Measurements from ENCODE around the gene F2RL1.
"Not testable (repeated sequence)": the region's sequence is repeated elsewhere in the genome, so short reads cannot be mapped to it uniquely, and the experiment has no call there.

The F2RL1 gene

DNA sequence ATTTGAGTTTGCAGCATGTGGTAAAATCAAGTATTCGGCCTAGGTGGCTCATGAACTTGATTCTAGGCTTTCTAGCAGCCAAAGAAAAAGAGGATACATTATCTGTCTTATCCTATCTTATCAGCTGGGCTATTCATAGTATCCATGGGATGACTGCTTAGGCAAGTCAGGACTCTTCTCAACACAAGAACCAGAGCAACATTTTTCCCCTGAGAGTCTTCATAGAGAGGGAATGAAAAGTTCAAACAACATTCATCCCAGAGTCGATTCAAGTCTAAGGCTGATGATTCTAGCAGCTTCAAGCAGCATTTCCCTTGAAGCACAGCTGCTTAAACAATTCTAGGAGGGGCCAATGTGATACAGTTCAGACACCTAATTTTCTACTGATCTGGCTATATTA, 33.9 kb downstream of the F2RL1 start:
- no peaks in the 10 kb centered on the region for H3K9me3 Mint-ChIP-seq
- ATAC-seq (no peak), DNase-seq (ENCODE audit: low spot score in 2 of 2) (no peak)
- no peak overlapping the region for H3K27ac Mint-ChIP-seq
- H3K4me3 Mint-ChIP-seq, result no peak overlapping the region
- no peaks in the 10 kb centered on the region for H3K36me3 Mint-ChIP-seq
- H3K4me1 Mint-ChIP-seq, result peaks cover 40% of the 10 kb centered on the region

DNA sequence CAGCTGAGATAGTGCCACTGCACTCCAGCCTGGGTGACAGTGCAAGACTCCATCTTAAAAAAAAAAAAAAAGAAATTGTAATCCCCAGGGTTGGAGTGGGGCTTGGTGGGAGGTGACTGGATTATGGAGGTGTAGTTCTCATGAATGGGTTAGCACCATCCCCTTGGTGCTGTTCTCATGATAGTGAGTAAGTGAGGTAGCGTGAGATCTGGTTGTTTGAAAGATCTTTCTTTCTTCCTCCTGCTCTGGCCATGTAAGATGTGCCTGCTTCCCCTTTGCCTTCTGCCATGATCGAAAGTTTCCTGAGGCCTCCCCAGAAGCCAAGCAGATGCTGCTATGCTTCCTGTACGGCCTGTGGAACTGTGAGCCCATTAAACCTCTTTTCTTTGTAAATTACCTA, 34.9 kb downstream of the F2RL1 start:
- not testable (repeated sequence) for DNase-seq (ENCODE audit: low spot score in 2 of 2); ATAC-seq; H3K4me3 Mint-ChIP-seq; H3K27ac Mint-ChIP-seq; H3K36me3 Mint-ChIP-seq; H3K9me3 Mint-ChIP-seq
- peaks cover 40% of the 10 kb centered on the region for H3K4me1 Mint-ChIP-seq

- H3K9me3 Mint-ChIP-seq, result no peaks in the 10 kb centered on the region
- no peak overlapping the region for H3K4me3 Mint-ChIP-seq
- DNase-seq (ENCODE audit: low spot score in 2 of 2), result no peak
- peak overlapping the region; percentile 92 for H3K27ac Mint-ChIP-seq
- no peaks in the 10 kb centered on the region for H3K36me3 Mint-ChIP-seq
- peaks cover 39% of the 10 kb centered on the region for H3K4me1 Mint-ChIP-seq
- ATAC-seq, result no peak
Observed at GRCh38 chr5:76854644-76855043, 35.8 kb downstream of the F2RL1 start.

GRCh38 chr5:76855501-76855900, 36.7 kb downstream of the F2RL1 start:
- not testable (repeated sequence) for H3K4me3 Mint-ChIP-seq; DNase-seq (ENCODE audit: low spot score in 2 of 2); H3K9me3 Mint-ChIP-seq; H3K36me3 Mint-ChIP-seq; ATAC-seq
- peak overlapping the region; percentile 92 for H3K27ac Mint-ChIP-seq
- H3K4me1 Mint-ChIP-seq, result peaks cover 33% of the 10 kb centered on the region

- H3K4me1 Mint-ChIP-seq, result peaks cover 29% of the 10 kb centered on the region
Observed at GRCh38 chr5:76855961-76856360, 37.1 kb downstream of the F2RL1 start.

DNA sequence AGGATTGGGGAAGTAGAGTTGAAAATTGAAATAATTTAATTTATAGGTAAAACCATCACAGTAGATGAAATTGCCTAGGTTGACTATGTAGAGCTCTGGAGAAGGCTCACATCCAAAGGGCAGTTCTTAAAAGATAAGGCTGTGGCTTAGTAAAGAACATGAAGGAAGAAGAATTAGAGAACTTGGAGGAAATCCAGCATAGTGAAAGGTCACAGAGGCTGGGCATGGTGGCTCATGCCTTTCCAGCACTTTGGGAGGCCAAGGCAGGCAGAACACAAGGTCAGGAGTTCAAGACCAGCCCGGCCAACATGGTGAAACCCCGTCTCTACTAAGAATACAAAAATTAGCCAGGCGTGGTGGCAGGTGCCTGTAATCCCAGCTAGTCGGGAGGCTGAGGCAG, 38.0 kb downstream of the F2RL1 start:
- not testable (repeated sequence) for DNase-seq (ENCODE audit: low spot score in 2 of 2); ATAC-seq; H3K4me3 Mint-ChIP-seq; H3K36me3 Mint-ChIP-seq; H3K9me3 Mint-ChIP-seq
- Mint-ChIP-seq H3K27ac (peak overlapping the region; percentile 92), H3K4me1 (peaks cover 22% of the 10 kb centered on the region)

More at GRCh38 chr5:76855961-76856360, 37.1 kb downstream of the F2RL1 start:
- Mint-ChIP-seq H3K9me3 (no peaks in the 10 kb centered on the region), H3K4me3 (no peak overlapping the region), H3K27ac (peak overlapping the region; percentile 92), H3K36me3 (no peaks in the 10 kb centered on the region)
- peak; percentile 5 to 63 for DNase-seq (ENCODE audit: low spot score in 2 of 2)
- peak; percentile 89 for ATAC-seq

GRCh38 chr5:76859591-76860247, 40.9 kb downstream of the F2RL1 start:
- Mint-ChIP-seq H3K27ac (no peak overlapping the region), H3K36me3 (no peaks in the 10 kb centered on the region), H3K4me3 (no peak overlapping the region), H3K4me1 (peaks cover 22% of the 10 kb centered on the region), H3K9me3 (no peaks in the 10 kb centered on the region)
- DNase-seq (ENCODE audit: low spot score in 2 of 2), result no peak
- no peak for ATAC-seq

- Mint-ChIP-seq H3K4me1 (peaks cover 5% of the 10 kb centered on the region), H3K9me3 (no peaks in the 10 kb centered on the region), H3K4me3 (no peak overlapping the region), H3K27ac (no peak overlapping the region), H3K36me3 (no peaks in the 10 kb centered on the region)
- ATAC-seq, result no peak
- no peak for DNase-seq (ENCODE audit: low spot score in 2 of 2)
Observed at GRCh38 chr5:76861612-76862011, 42.8 kb downstream of the F2RL1 start.

DNA sequence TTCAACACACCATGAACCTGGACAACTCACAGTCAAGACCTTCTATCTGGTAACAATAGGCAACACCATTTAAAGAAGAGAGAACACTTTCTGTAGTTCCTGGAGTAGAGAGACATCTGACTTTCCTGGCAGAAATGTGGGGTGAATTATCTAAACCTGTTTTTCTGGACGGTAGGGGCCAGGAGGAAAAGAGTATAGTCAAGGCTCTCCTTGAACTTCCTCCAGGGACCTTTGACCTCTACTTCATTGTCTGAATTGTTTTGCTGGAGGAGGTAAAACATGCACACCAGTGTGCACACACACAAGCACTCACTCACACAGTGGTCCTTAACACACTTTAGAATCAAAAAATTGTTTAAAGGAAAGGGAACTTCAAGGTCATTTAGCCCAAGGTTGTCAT, 44.2 kb downstream of the F2RL1 start:
- no peak overlapping the region for H3K27ac Mint-ChIP-seq
- no peak for ATAC-seq
- DNase-seq (ENCODE audit: low spot score in 2 of 2), result no peak
- H3K4me1 Mint-ChIP-seq, result no peaks in the 10 kb centered on the region
- H3K4me3 Mint-ChIP-seq, result no peak overlapping the region
- H3K9me3 Mint-ChIP-seq, result no peaks in the 10 kb centered on the region
- H3K36me3 Mint-ChIP-seq, result no peaks in the 10 kb centered on the region

GRCh38 chr5:76866503-76866902, 47.7 kb downstream of the F2RL1 start:
- no peak for ATAC-seq

DNA sequence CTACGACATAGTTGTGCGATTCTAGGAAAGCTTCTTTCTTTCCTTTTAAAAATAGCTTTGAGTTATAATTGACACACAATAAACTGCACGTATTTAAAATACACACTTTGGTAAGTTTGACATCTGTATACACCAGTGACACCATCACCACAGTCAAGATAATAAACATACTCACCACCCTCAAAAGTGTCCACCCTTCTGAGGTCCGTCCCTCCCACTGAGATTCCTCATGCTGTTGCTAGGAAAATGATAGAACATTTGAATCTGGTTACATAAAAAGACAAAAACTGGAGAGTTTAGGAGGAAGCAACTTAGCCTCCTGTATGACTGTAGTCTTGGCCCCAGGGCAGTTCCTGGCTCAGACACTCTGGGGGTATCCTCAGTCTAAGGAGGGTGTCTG, 48.2 kb downstream of the F2RL1 start:
- no peak for ATAC-seq
- no peak for DNase-seq (ENCODE audit: low spot score in 2 of 2)
- Mint-ChIP-seq H3K4me3 (no peak overlapping the region), H3K36me3 (no peaks in the 10 kb centered on the region), H3K9me3 (no peaks in the 10 kb centered on the region), H3K27ac (no peak overlapping the region), H3K4me1 (no peaks in the 10 kb centered on the region)

More at GRCh38 chr5:76866503-76866902, 47.7 kb downstream of the F2RL1 start:
- Mint-ChIP-seq H3K36me3 (no peaks in the 10 kb centered on the region), H3K4me1 (no peaks in the 10 kb centered on the region), H3K9me3 (no peaks in the 10 kb centered on the region), H3K27ac (no peak overlapping the region), H3K4me3 (no peak overlapping the region)
- no peak for DNase-seq (ENCODE audit: low spot score in 2 of 2)

GRCh38 chr5:76867827-76868693, 49.2 kb downstream of the F2RL1 start:
- no peak overlapping the region for H3K27ac Mint-ChIP-seq
- no peak overlapping the region for H3K4me3 Mint-ChIP-seq
- H3K4me1 Mint-ChIP-seq, result no peaks in the 10 kb centered on the region
- no peaks in the 10 kb centered on the region for H3K36me3 Mint-ChIP-seq
- H3K9me3 Mint-ChIP-seq, result no peaks in the 10 kb centered on the region
- ATAC-seq, result peak; percentile 70
- DNase-seq (ENCODE audit: low spot score in 2 of 2), result peak; percentile 46 to 83

DNA sequence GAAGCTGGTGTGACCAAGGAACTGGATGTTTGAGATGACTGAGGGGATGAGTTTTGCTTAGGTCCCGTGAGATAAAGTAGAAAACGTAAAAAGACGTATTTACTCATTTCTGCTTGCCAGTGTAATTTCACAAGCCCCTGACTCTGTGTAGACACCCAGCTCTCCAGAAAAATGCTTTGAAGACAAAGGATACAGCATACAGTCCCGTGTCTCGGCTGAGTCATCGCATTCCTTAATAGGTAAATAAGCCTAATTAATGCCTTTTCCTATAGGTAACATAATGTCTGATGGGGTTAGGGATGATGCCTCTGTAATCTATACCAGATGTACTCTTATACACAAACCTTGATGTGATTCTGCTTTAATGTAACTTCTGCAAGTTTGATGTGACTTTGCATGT, 51.2 kb downstream of the F2RL1 start:
- Mint-ChIP-seq H3K4me1 (no peaks in the 10 kb centered on the region), H3K9me3 (no peaks in the 10 kb centered on the region), H3K27ac (no peak overlapping the region), H3K36me3 (no peaks in the 10 kb centered on the region), H3K4me3 (no peak overlapping the region)
- ATAC-seq, result no peak
- no peak for DNase-seq (ENCODE audit: low spot score in 2 of 2)

- no peaks in the 10 kb centered on the region for H3K4me1 Mint-ChIP-seq
- no peak overlapping the region for H3K27ac Mint-ChIP-seq
- no peak for ATAC-seq
- DNase-seq (ENCODE audit: low spot score in 2 of 2), result no peak
- H3K9me3 Mint-ChIP-seq, result no peaks in the 10 kb centered on the region
- H3K36me3 Mint-ChIP-seq, result no peaks in the 10 kb centered on the region
- H3K4me3 Mint-ChIP-seq, result no peak overlapping the region
Observed at GRCh38 chr5:76874088-76874581, 55.3 kb downstream of the F2RL1 start.

All from stimulated activated effector memory CD8-positive, alpha-beta T cell treated with anti-CD3 and anti-CD28 coated beads, Interleukin-12 subunit alpha, Interleukin-12 subunit beta, amount 100 ng/mL, for 72 hours (primary cell).